GM23338 (cell line): ENCODE measurements around the gene NPY. TPM values are rescaled to one million over a fixed set of nuclear protein-coding genes. Genes with fewer than 3 reads are reported as not detected.
A peak's percentile ranks its signal among the peaks of the same experiment; 100 is the strongest.

Source experiments
- ATAC-seq: fragments of 200-7000 bp; cut with Tn5 transposase; 3 replicates; pipeline ENCODE4 v1.9.1; 2020
- DNase-seq: peaks from one replicate; pipeline ENCODE4 v3.0.0-alpha.2; 2015; ENCODE audit warnings: low spot score
- H2AFZ ChIP-seq: fragments of 200-600 bp; sonication (generic); 2 replicates; pipeline ENCODE4 v1.8.0; 2016; ENCODE audit warnings: antibody characterized with exemption, mild to moderate bottlenecking, moderate library complexity
- H3F3A ChIP-seq: fragments of 200-600 bp; sonication (generic); replicated peaks from 2 replicates; pipeline ENCODE4 v1.8.0; 2017; ENCODE audit warnings: antibody characterized with exemption, mixed run types, low read depth
- H3K27ac ChIP-seq: fragments of 200-600 bp; sonication (generic); 2 replicates; pipeline ENCODE4 v1.6.1; 2016; ENCODE audit warnings: low read depth
- H3K27me3 ChIP-seq: fragments of 200-600 bp; sonication (generic); 2 replicates; pipeline ENCODE4 v1.8.0; 2016; ENCODE audit warnings: mild to moderate bottlenecking, mixed run types, moderate library complexity; ENCODE audit not compliant: insufficient read depth
- H3K36me3 ChIP-seq: fragments of 200-600 bp; sonication (generic); 2 replicates; pipeline ENCODE4 v1.8.0; 2016; ENCODE audit warnings: mild to moderate bottlenecking; ENCODE audit not compliant: insufficient read depth
- H3K4me1 ChIP-seq: fragments of 200-600 bp; sonication (generic); 2 replicates; pipeline ENCODE4 v1.8.0; 2016; ENCODE audit warnings: mild to moderate bottlenecking, moderate library complexity; ENCODE audit not compliant: insufficient read depth
- H3K4me2 ChIP-seq: fragments of 200-600 bp; sonication (generic); 2 replicates; pipeline ENCODE4 v1.7.1; 2017; ENCODE audit warnings: mixed run types
- H3K4me3 ChIP-seq: fragments of 200-600 bp; sonication (generic); 2 replicates; pipeline ENCODE4 v1.6.1; 2016; ENCODE audit warnings: mixed run types
- H3K79me2 ChIP-seq: fragments of 200-600 bp; sonication (generic); replicated peaks from 2 replicates; pipeline ENCODE4 v1.8.0; 2017; ENCODE audit warnings: mild to moderate bottlenecking; ENCODE audit not compliant: insufficient read depth
- H3K9me2 ChIP-seq: fragments of 200-600 bp; sonication (generic); 2 replicates; pipeline ENCODE4 v1.8.0; 2017; ENCODE audit not compliant: insufficient read depth
- H4K20me1 ChIP-seq: fragments of 200-600 bp; sonication (generic); replicated peaks from 2 replicates; pipeline ENCODE4 v1.8.0; 2017; ENCODE audit warnings: mild to moderate bottlenecking; ENCODE audit not compliant: insufficient read depth
- H3K27ac Mint-ChIP-seq: 2 replicates; pipeline ENCODE4 v1.8.0; 2020; ENCODE audit warnings: inconsistent platforms, mild to moderate bottlenecking, moderate library complexity, mixed read lengths
- H3K27me3 Mint-ChIP-seq: 3 replicates; pipeline ENCODE4 v1.8.0; 2022; ENCODE audit warnings: low read depth, mild to moderate bottlenecking, moderate library complexity, mixed read lengths, inconsistent platforms; ENCODE audit not compliant: insufficient read depth, poor library complexity
- H3K36me3 Mint-ChIP-seq: 3 replicates; pipeline ENCODE4 v1.8.0; 2021; ENCODE audit warnings: low read depth, mild to moderate bottlenecking, inconsistent platforms, moderate library complexity, mixed read lengths
- H3K4me1 Mint-ChIP-seq: 3 replicates; pipeline ENCODE4 v1.8.0; 2020; ENCODE audit warnings: mild to moderate bottlenecking, inconsistent platforms, mixed read lengths
- H3K4me3 Mint-ChIP-seq: 3 replicates; pipeline ENCODE4 v1.8.0; 2021; ENCODE audit warnings: moderate library complexity, mild to moderate bottlenecking, inconsistent platforms, mixed read lengths
- H3K9me3 Mint-ChIP-seq: 3 replicates; pipeline ENCODE4 v1.8.0; 2020; ENCODE audit warnings: moderate library complexity, mild to moderate bottlenecking, inconsistent platforms, mixed read lengths
- CREB1 ChIP-seq: fragments of 250-450 bp; sonication (Bioruptor Pico); IDR thresholded peaks from 2 replicates; pipeline ENCODE4 v1.5.0; 2020; ENCODE audit warnings: low read depth, mild to moderate bottlenecking, moderate library complexity
- EZH2 ChIP-seq: fragments of 200-600 bp; sonication (generic); IDR thresholded peaks from one replicate; pipeline ENCODE4 v1.8.0; 2017; ENCODE audit warnings: antibody characterized with exemption, mild to moderate bottlenecking, low read depth; ENCODE audit not compliant: unreplicated experiment
- EZH2phosphoT487 ChIP-seq: fragments of 200-600 bp; sonication (generic); IDR thresholded peaks from one replicate; pipeline ENCODE4 v1.8.1; 2018; ENCODE audit warnings: antibody characterized with exemption; ENCODE audit not compliant: unreplicated experiment
- JUNB ChIP-seq: IDR thresholded peaks from one replicate; pipeline ENCODE4 v1.6.1; 2016; ENCODE audit warnings: antibody characterized with exemption; ENCODE audit not compliant: unreplicated experiment
- NANOG ChIP-seq: IDR thresholded peaks from 2 replicates; pipeline ENCODE4 v1.6.1; 2016; ENCODE audit warnings: antibody characterized with exemption, borderline replicate concordance
- POLR2AphosphoS5 ChIP-seq: IDR thresholded peaks from 2 replicates; pipeline ENCODE4 v1.6.1; 2016; ENCODE audit warnings: antibody characterized with exemption, low read depth
- ZNF114 ChIP-seq: fragments of 250-450 bp; sonication (Bioruptor Pico); IDR thresholded peaks from 2 replicates; pipeline ENCODE4 v1.5.0; 2020; ENCODE audit warnings: mild to moderate bottlenecking, moderate library complexity
- ZNF331 ChIP-seq: fragments of 250-450 bp; sonication (Bioruptor Pico); IDR thresholded peaks from 2 replicates; pipeline ENCODE4 v1.5.0; 2020; ENCODE audit warnings: low read depth, mild to moderate bottlenecking, moderate library complexity
- polyA plus RNA-seq: library from polyadenylated mRNA; unstranded; fragments of >200 nt; fragmentation: Nextera tagmentation; extraction: Ambion mirVana; gene quantifications from 2 replicates; pipeline ENCODE4 v1.2.1, GENCODE V29; 2016
- total RNA-seq: library from RNA; depleted of rRNA; stranded (reverse); fragments of >200 nt; shearing (Covaris generic); gene quantifications from 2 replicates; pipeline ENCODE4 v1.2.3, GENCODE V29; 2014
- TF ChIP-seq, protein P1 (sequence below): IDR thresholded peaks from 2 replicates; pipeline ENCODE4 v1.6.1; 2016; ENCODE audit warnings: antibody characterized with exemption
- TF ChIP-seq, protein P2 (sequence below): fragments of 250-450 bp; sonication (Bioruptor Pico); IDR thresholded peaks from 2 replicates; pipeline ENCODE4 v1.5.0; 2020; ENCODE audit warnings: mild to moderate bottlenecking, moderate library complexity

The NPY gene
- total and polyA plus RNA-seq, 2 experiments from 2014 or later, result 7.0 TPM; not detected in 1

DNA sequence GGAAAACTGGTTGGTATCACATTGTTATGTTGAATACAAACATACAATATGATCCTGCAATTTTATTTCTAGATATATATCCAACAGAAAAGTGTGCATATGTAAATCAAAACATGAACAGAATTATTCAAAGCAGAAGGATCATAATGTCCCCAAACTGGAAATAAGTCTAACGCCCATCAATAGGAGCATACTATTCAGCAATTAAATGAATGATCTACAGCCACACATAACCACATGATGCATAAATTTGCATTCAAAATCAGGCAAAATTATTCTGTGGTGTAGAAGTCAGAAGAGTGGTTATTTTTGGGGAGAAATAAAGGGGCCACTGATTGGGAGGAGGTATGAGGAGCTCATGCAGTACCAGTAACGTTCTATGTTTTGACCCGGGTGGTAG, 28.6 kb downstream of the NPY start:
- H3K4me3 ChIP-seq, result no peak overlapping the region
- no peaks in the 10 kb centered on the region for H3K27me3 ChIP-seq
- H3K4me1 ChIP-seq, result peaks cover 20% of the 10 kb centered on the region
- H4K20me1 ChIP-seq, result no peaks in the 10 kb centered on the region
- H3K36me3 ChIP-seq, result no peaks in the 10 kb centered on the region
- no peak for DNase-seq
- Mint-ChIP-seq H3K9me3 (no peaks in the 10 kb centered on the region; the same call in 2 of the 3 replicates), H3K36me3 (no peaks in the 10 kb centered on the region), H3K4me1 (peaks cover 20% of the 10 kb centered on the region), H3K4me3 (no peak overlapping the region), H3K27ac (no peak overlapping the region), H3K27me3 (peaks cover 1% of the 10 kb centered on the region)
- H3K79me2 ChIP-seq, result no peaks in the 10 kb centered on the region
- no peak overlapping the region for H3K4me2 ChIP-seq
- ATAC-seq, result no peak
- no peak for TF ChIP-seq POLR2AphosphoS5
- no peak overlapping the region for H2AFZ ChIP-seq
- H3F3A ChIP-seq, result no peaks in the 10 kb centered on the region
- H3K9me2 ChIP-seq, result no peaks in the 10 kb centered on the region
- no peak overlapping the region for H3K27ac ChIP-seq

DNA sequence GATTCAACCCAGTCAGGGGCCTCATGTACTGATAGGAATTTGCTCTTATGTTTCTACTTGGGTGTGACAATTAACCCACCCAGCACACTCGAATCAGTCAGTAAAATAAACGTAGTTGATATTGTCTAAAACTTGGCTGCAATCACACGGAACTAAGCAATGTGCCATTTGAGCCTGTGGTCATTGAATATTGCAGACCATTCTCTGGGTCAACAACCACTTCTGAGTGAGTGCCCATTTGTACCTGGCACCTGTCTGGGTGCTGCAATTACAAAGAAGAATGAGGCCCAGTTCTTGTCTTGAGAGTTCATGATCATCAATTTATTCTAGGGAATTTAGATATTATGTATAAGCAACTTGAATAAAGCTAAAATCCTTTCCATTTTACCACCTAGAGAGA, 29.8 kb downstream of the NPY start:
- no peak for DNase-seq
- Histone ChIP-seq H3F3A (no peaks in the 10 kb centered on the region), H3K79me2 (no peaks in the 10 kb centered on the region), H3K27me3 (no peaks in the 10 kb centered on the region), H3K9me2 (no peaks in the 10 kb centered on the region), H3K27ac (no peak overlapping the region), H3K4me2 (no peak overlapping the region), H3K4me1 (peaks cover 24% of the 10 kb centered on the region), H2AFZ (no peak overlapping the region), H3K4me3 (no peak overlapping the region), H3K36me3 (no peaks in the 10 kb centered on the region), H4K20me1 (no peaks in the 10 kb centered on the region)
- Mint-ChIP-seq H3K4me3 (no peak overlapping the region), H3K4me1 (peaks cover 31% of the 10 kb centered on the region), H3K27ac (no peak overlapping the region), H3K27me3 (peaks cover 1% of the 10 kb centered on the region), H3K9me3 (no peaks in the 10 kb centered on the region; the same call in 2 of the 3 replicates), H3K36me3 (peaks cover 6% of the 10 kb centered on the region; the same call in 1 of the 3 replicates)
- TF ChIP-seq ZNF114 (CRISPR knock-in tag), result no peak
- ATAC-seq, result no peak

DNA sequence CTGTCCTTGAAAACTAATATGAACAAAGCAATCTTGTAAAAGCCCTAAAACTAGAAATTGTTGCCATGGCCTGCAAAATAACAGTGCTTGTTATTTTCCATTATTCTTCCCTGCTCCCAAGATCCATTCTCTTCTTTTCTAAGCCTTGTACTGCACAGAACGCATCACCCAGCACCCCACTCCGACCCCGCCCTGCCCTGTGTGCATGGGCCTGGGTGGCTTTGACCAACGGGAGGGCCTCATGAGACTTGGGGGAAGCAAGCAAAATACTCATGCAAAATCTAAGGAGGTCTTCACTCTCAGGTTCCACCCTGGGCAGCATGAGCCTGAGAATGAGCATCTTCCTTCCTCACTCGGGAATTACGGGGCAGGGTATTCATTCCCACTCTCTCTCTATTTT, 32.4 kb downstream of the NPY start:
- no peak for ATAC-seq
- H3K27ac Mint-ChIP-seq, result no peak overlapping the region
- TF ChIP-seq NANOG (no peak), EZH2phosphoT487 (no peak), JUNB (no peak), CREB1 (no peak), ZNF331 (CRISPR knock-in tag) (no peak), EZH2 (no peak), POLR2AphosphoS5 (no peak)
- TF ChIP-seq, protein P1, sequence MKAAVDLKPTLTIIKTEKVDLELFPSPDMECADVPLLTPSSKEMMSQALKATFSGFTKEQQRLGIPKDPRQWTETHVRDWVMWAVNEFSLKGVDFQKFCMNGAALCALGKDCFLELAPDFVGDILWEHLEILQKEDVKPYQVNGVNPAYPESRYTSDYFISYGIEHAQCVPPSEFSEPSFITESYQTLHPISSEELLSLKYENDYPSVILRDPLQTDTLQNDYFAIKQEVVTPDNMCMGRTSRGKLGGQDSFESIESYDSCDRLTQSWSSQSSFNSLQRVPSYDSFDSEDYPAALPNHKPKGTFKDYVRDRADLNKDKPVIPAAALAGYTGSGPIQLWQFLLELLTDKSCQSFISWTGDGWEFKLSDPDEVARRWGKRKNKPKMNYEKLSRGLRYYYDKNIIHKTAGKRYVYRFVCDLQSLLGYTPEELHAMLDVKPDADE, result no peak
- TF ChIP-seq, protein P2, sequence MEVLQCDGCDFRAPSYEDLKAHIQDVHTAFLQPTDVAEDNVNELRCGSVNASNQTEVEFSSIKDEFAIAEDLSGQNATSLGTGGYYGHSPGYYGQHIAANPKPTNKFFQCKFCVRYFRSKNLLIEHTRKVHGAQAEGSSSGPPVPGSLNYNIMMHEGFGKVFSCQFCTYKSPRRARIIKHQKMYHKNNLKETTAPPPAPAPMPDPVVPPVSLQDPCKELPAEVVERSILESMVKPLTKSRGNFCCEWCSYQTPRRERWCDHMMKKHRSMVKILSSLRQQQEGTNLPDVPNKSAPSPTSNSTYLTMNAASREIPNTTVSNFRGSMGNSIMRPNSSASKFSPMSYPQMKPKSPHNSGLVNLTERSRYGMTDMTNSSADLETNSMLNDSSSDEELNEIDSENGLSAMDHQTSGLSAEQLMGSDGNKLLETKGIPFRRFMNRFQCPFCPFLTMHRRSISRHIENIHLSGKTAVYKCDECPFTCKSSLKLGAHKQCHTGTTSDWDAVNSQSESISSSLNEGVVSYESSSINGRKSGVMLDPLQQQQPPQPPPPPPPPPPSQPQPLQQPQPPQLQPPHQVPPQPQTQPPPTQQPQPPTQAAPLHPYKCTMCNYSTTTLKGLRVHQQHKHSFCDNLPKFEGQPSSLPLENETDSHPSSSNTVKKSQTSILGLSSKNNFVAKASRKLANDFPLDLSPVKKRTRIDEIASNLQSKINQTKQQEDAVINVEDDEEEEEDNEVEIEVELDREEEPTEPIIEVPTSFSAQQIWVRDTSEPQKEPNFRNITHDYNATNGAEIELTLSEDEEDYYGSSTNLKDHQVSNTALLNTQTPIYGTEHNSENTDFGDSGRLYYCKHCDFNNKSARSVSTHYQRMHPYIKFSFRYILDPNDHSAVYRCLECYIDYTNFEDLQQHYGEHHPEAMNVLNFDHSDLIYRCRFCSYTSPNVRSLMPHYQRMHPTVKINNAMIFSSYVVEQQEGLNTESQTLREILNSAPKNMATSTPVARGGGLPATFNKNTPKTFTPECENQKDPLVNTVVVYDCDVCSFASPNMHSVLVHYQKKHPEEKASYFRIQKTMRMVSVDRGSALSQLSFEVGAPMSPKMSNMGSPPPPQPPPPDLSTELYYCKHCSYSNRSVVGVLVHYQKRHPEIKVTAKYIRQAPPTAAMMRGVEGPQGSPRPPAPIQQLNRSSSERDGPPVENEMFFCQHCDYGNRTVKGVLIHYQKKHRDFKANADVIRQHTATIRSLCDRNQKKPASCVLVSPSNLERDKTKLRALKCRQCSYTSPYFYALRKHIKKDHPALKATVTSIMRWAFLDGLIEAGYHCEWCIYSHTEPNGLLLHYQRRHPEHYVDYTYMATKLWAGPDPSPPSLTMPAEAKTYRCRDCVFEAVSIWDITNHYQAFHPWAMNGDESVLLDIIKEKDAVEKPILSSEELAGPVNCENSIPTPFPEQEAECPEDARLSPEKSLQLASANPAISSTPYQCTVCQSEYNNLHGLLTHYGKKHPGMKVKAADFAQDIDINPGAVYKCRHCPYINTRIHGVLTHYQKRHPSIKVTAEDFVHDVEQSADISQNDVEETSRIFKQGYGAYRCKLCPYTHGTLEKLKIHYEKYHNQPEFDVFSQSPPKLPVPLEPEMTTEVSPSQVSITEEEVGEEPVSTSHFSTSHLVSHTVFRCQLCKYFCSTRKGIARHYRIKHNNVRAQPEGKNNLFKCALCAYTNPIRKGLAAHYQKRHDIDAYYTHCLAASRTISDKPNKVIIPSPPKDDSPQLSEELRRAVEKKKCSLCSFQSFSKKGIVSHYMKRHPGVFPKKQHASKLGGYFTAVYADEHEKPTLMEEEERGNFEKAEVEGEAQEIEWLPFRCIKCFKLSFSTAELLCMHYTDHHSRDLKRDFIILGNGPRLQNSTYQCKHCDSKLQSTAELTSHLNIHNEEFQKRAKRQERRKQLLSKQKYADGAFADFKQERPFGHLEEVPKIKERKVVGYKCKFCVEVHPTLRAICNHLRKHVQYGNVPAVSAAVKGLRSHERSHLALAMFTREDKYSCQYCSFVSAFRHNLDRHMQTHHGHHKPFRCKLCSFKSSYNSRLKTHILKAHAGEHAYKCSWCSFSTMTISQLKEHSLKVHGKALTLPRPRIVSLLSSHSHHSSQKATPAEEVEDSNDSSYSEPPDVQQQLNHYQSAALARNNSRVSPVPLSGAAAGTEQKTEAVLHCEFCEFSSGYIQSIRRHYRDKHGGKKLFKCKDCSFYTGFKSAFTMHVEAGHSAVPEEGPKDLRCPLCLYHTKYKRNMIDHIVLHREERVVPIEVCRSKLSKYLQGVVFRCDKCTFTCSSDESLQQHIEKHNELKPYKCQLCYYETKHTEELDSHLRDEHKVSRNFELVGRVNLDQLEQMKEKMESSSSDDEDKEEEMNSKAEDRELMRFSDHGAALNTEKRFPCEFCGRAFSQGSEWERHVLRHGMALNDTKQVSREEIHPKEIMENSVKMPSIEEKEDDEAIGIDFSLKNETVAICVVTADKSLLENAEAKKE (CRISPR knock-in tag), result no peak

More for the DNA sequence above, 32.4 kb downstream of the NPY start:
- 0 out of 2 replicates have a peak overlapping the region, but pooled peaks have one; percentile 7 for H3K27ac ChIP-seq
- no peaks in the 10 kb centered on the region for H3K36me3 ChIP-seq
- no peak overlapping the region for H3K4me2 ChIP-seq
- no peak overlapping the region for H3K4me3 ChIP-seq
- Mint-ChIP-seq H3K4me1 (peaks cover 37% of the 10 kb centered on the region), H3K4me3 (no peak overlapping the region), H3K36me3 (peaks cover 6% of the 10 kb centered on the region; the same call in 1 of the 3 replicates), H3K27me3 (peaks cover 1% of the 10 kb centered on the region), H3K9me3 (no peaks in the 10 kb centered on the region)
- no peak for DNase-seq
- H4K20me1 ChIP-seq, result no peaks in the 10 kb centered on the region
- no peak overlapping the region for H2AFZ ChIP-seq
- no peaks in the 10 kb centered on the region for H3K9me2 ChIP-seq
- no peaks in the 10 kb centered on the region for H3K27me3 ChIP-seq
- H3F3A ChIP-seq, result no peaks in the 10 kb centered on the region
- peaks cover 28% of the 10 kb centered on the region for H3K4me1 ChIP-seq
- no peaks in the 10 kb centered on the region for H3K79me2 ChIP-seq
